Endothelial cell of umbilical vein (primary cell): Measurements from ENCODE around the gene PPP1R13B. TPM values are rescaled to one million over a fixed set of nuclear protein-coding genes. Genes with fewer than 3 reads are reported as not detected.

Source experiments
- BruUV-seq: library from RNA; stranded (reverse); fragments of 400-500 nt; replicated peaks from 2 replicates; lab custom pipeline; 2021; lab: Mats Ljungman, UMichigan
- CTCF ChIA-PET: fragments of 300-600, 350-600 bp; sonication (Branson Sonifier 250); formaldehyde crosslinking; loops from one replicate; lab custom pipeline; 2021; ENCODE audit warnings: antibody characterized with exemption, inconsistent platforms; lab: Charles Lee
- POLR2A ChIA-PET: fragments of 300-600, 350-600 bp; sonication (Branson Sonifier 250); formaldehyde crosslinking; loops from one replicate; lab custom pipeline; 2021; ENCODE audit warnings: antibody characterized with exemption, inconsistent platforms; lab: Charles Lee
- DNase-seq: peaks from one replicate; pipeline ENCODE4 v3.0.0-alpha.2; 2011; ENCODE audit warnings: low read depth, low spot score
- FAIRE-seq: peaks from 2 replicates; lab custom pipeline; 2011; peaks lifted over from hg19 to GRCh38; lab: Jason Lieb, UNC
- H2AFZ ChIP-seq: 2 replicates; pipeline ENCODE4 v1.6.0; 2012; ENCODE audit warnings: low read depth, low read length, control low read depth, inconsistent platforms
- H3K27ac ChIP-seq: 2 replicates; pipeline ENCODE4 v1.5.1; 2011; ENCODE audit warnings: low read depth, mild to moderate bottlenecking, control low read depth, low read length, moderate library complexity; ENCODE audit not compliant: insufficient read depth
- H3K27me3 ChIP-seq, 2 experiments: 2 replicates each; pipeline versions ENCODE4 v1.6.0 to v1.6.1; 2011; ENCODE audit warnings: low read length in 2 of 2, mixed read lengths in 1 of 2; ENCODE audit not compliant: control insufficient read depth in 2 of 2, insufficient read depth in 2 of 2
- H3K36me3 ChIP-seq, 2 experiments: 2 replicates in 1 of 2; 3 replicates in 1 of 2; pipeline ENCODE4 v1.5.1; 2011; ENCODE audit warnings: low read length in 2 of 2, mild to moderate bottlenecking in 1 of 2, moderate library complexity in 1 of 2; ENCODE audit not compliant: control insufficient read depth in 2 of 2, insufficient read depth in 2 of 2; ENCODE audit errors: extremely low read depth in 1 of 2
- H3K4me1 ChIP-seq: 3 replicates; pipeline ENCODE4 v1.5.1; 2011; ENCODE audit warnings: mild to moderate bottlenecking, low read length; ENCODE audit not compliant: control insufficient read depth, insufficient read depth; ENCODE audit errors: extremely low read depth
- H3K4me2 ChIP-seq: 2 replicates; pipeline ENCODE4 v1.6.1; 2011; ENCODE audit warnings: low read length, control low read depth, mixed read lengths; ENCODE audit not compliant: insufficient read depth
- H3K4me3 ChIP-seq, 3 experiments: fragments of 200-600 bp in 1 of 3; sonication (generic), shearing (Covaris generic) in 1 of 3; replicated peaks in 1 of 3; 2 replicates each; pipeline ENCODE4 v1.5.1; 2011 to 2016; ENCODE audit warnings: control low read depth in 3 of 3, low read length in 3 of 3, mild to moderate bottlenecking in 2 of 3, inconsistent platforms in 1 of 3, low read depth in 1 of 3, moderate library complexity in 1 of 3; ENCODE audit not compliant: insufficient read depth in 1 of 3
- H3K79me2 ChIP-seq: 2 replicates; pipeline ENCODE4 v1.6.0; 2012; ENCODE audit warnings: low read length, inconsistent platforms; ENCODE audit not compliant: control insufficient read depth, insufficient read depth
- H3K9ac ChIP-seq: replicated peaks from 2 replicates; pipeline ENCODE3; 2011; ENCODE audit warnings: low read length, control low read depth; ENCODE audit not compliant: insufficient read depth; ENCODE audit errors: extremely low read depth
- H3K9me1 ChIP-seq: replicated peaks from 3 replicates; pipeline ENCODE4 v1.6.0; 2011; ENCODE audit warnings: mild to moderate bottlenecking, low read length; ENCODE audit not compliant: control insufficient read depth, insufficient read depth; ENCODE audit errors: extremely low read depth
- H3K9me3 ChIP-seq: replicated peaks from 2 replicates; pipeline ENCODE4 v1.5.1; 2012; ENCODE audit warnings: low read length, inconsistent platforms; ENCODE audit not compliant: control insufficient read depth, insufficient read depth
- H4K20me1 ChIP-seq: replicated peaks from 2 replicates; pipeline ENCODE3; 2011; ENCODE audit warnings: mild to moderate bottlenecking, low read length; ENCODE audit not compliant: control insufficient read depth, insufficient read depth; ENCODE audit errors: extremely low read depth
- CTCF ChIP-seq, 2 donors: IDR thresholded peaks; 1 replicate in 1 of 2; 2 replicates in 1 of 2; pipeline ENCODE4 v1.5.1; 2011; ENCODE audit warnings: low read length in 2 of 2, mild to moderate bottlenecking in 2 of 2, moderate library complexity in 2 of 2, control low read depth in 1 of 2, inconsistent platforms in 1 of 2, low read depth in 1 of 2; ENCODE audit not compliant: insufficient read depth in 1 of 2; ENCODE audit errors: extremely low read depth in 1 of 2
- EZH2 ChIP-seq: IDR thresholded peaks from 2 replicates; pipeline ENCODE4 v1.6.1; 2012; ENCODE audit warnings: borderline replicate concordance, low read depth, mild to moderate bottlenecking, moderate library complexity, low read length, inconsistent platforms; ENCODE audit not compliant: severe bottlenecking
- FOS ChIP-seq: IDR thresholded peaks from 2 replicates; pipeline ENCODE4 v1.6.1; 2011; ENCODE audit warnings: mild to moderate bottlenecking, low read length, moderate library complexity, borderline replicate concordance; ENCODE audit not compliant: insufficient read depth
- GATA2 ChIP-seq: IDR thresholded peaks from 2 replicates; pipeline ENCODE4 v1.7.0; 2011; ENCODE audit warnings: low read depth, mild to moderate bottlenecking, moderate library complexity, mixed read lengths, low read length; ENCODE audit not compliant: insufficient read length, insufficient read depth
- JUN ChIP-seq: IDR thresholded peaks from 2 replicates; pipeline ENCODE4 v1.6.1; 2011; ENCODE audit warnings: borderline replicate concordance, low read depth; ENCODE audit not compliant: insufficient read length, insufficient read depth
- MAX ChIP-seq: IDR thresholded peaks from 2 replicates; pipeline ENCODE4 v1.6.1; 2011; ENCODE audit not compliant: insufficient read depth, insufficient read length
- MYC ChIP-seq: IDR thresholded peaks from one replicate; pipeline ENCODE4 v1.6.1; 2011; ENCODE audit warnings: mild to moderate bottlenecking, low read depth, low read length
- POLR2A ChIP-seq: IDR thresholded peaks from 2 replicates; pipeline ENCODE4 v1.6.1; 2012; ENCODE audit warnings: low read depth, mild to moderate bottlenecking, control low read depth, low read length
- POLR2AphosphoS5 ChIP-seq: IDR thresholded peaks from 2 replicates; pipeline ENCODE4 v1.6.1; 2012; ENCODE audit warnings: low read depth, mild to moderate bottlenecking, control low read depth, low read length, moderate library complexity; ENCODE audit not compliant: insufficient read depth
- dilution Hi-C: fragments of 300-500 bp; cut with MboI; formaldehyde crosslinking; loops from one replicate; pipeline ENCODE4 v1.15.0; 2019; ENCODE audit warnings: low sequenced_read_pairs; ENCODE audit not compliant: extremely low pct_ligation_motif_present
- intact Hi-C: fragments of 100-400 bp; cut with micrococcal nuclease; formaldehyde crosslinking; loops from one replicate; pipeline ENCODE4 v1.10.0; 2022
- polyA plus RNA-seq, 4 experiments: library from polyadenylated mRNA; depleted of rRNA in 3 of 4; stranded (reverse) in 3 of 4; unstranded in 1 of 4; fragments of >200 nt; gene quantifications; 2 replicates each; pipeline versions ENCODE4 v1.2.1 to v1.2.3, GENCODE V29; 2011 to 2012; ENCODE audit warnings: missing spikeins in 1 of 4
- total RNA-seq: library from RNA; stranded (reverse); gene quantifications from 2 replicates; pipeline ENCODE4 v1.2.3, GENCODE V29; 2021

The PPP1R13B gene
- total and polyA plus RNA-seq, 2 donors (not counting 3 experiments of a cell fraction or from before 2014, with no cell fraction given): 10.0 to 30.0 TPM

GRCh38 chr14:103728721-103729120, 118.7 kb downstream of the PPP1R13B start:
- H3K9ac ChIP-seq: no peak overlapping the region
- H2AFZ ChIP-seq: no peak overlapping the region
- TF ChIP-seq FOS (no peak), MYC (no peak), POLR2A (no peak), JUN (no peak), CTCF (IDR thresholded peaks at IDR 0.05; ENCODE audit: extremely low read depth in 1 of 2, insufficient read depth in 1 of 2, low read depth in 1 of 2, low read length in 2 of 2) (no peak), GATA2 (no peak), POLR2AphosphoS5 (no peak), EZH2 (no peak), MAX (no peak)
- DNase-seq: no peak
- dilution Hi-C loops: no loop called here
- H3K4me3 ChIP-seq: no peak overlapping the region
- H3K9me1 ChIP-seq: no peaks in the 10 kb centered on the region
- no peaks in the 10 kb centered on the region for H3K9me3 ChIP-seq
- peaks cover 0 to 35% of the 10 kb centered on the region in 2 experiments for H3K36me3 ChIP-seq
- H3K4me1 ChIP-seq: no peaks in the 10 kb centered on the region
- no peaks in the 10 kb centered on the region for H3K27me3 ChIP-seq
- no TSS peak for BruUV-seq
- H3K27ac ChIP-seq: no peak overlapping the region
- intact Hi-C loops: no loop called here
- no peak overlapping the region for H3K4me2 ChIP-seq
- H3K79me2 ChIP-seq: peaks cover 20% of the 10 kb centered on the region
- ChIA-PET CTCF (no interaction called here), POLR2A (no interaction called here)
- no peaks in the 10 kb centered on the region for H4K20me1 ChIP-seq
- no peak for FAIRE-seq
